ENCODE results near the gene SHISA8.
"Not testable (repeated sequence)": the region's sequence is repeated elsewhere in the genome, so short reads cannot be mapped to it uniquely, and the experiment has no call there.

SHISA8 gene

DNA sequence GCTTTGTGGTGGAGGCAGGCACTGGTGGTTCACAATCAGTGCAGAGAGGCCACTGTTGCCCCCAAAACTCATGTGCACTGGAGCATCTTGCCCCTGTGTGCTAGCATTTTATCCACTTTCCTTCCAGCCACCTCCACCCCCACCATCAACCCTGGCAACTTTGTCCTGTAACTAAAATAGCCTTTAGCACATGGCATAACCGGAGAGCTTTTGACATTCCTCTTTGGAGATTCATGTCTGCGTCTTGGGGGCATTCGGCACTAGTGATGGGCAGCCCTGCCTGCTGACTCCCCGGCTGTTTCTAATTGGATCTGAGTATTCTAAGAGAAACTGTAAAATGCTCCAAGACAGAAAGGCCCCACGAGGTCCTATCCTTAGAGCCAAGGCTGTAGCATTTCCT, 15.8 kb downstream of the SHISA8 start:
- DNase-seq (ENCODE audit: low read depth), result no peak

DNA sequence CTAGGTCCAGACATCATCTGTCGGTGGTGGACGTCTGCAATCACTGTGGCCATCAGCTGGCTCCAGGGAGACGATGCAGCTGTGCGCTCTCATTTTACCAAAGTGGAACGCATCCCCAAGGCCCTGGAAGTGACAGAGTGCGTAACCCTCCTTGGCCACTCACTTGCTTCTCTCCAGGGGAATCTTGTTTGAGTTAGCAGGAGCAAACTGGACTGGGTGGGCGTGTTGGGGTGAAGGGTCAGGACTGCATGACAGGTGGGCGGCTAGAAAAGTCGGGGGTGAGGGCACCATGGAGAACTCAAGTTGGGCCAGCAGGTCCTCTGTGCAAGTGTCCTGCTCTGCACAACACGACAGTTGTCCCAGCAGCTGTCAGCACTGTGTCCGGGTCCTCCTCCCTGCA, 16.2 kb downstream of the SHISA8 start:
- no peak for DNase-seq (ENCODE audit: low read depth)

DNA sequence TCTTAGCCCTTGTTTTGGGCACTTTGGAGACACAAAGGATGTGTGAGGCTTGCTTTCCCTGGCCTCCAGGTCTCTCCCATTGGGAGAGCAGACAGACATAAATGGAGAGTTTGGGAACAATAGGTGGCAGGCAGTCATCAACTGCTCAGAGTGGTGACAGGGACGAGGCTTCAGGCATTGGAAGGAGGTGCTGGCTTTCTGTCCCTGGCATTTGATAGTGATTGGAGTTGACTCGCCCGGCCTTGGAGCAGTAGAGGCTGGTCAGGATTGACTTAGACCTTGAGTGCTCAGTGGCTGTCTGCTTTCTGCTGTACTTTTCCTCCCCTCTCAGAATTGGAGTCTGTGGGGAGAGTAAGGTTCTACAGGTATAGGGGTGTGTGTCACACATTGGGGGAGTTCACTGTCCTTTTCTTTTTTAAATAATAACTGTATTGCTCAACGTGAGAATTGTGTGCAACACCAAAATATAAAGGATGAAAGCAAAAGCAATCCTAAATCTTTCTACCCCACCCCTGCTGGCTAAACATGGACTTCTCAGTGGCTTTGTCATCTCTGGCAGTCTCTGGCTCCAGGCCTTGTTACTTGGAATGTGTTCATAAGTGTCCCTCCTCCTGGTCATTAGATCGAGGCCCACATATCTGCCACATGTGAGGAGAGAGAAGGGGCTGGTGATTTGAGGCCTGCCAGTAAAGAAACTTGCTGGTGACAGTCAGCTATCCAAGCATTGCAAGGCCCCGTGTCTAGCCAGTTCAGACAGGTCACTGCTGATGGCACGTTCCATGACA, 21.1 kb downstream of the SHISA8 start:
- no peak for DNase-seq (ENCODE audit: low read depth)

DNA sequence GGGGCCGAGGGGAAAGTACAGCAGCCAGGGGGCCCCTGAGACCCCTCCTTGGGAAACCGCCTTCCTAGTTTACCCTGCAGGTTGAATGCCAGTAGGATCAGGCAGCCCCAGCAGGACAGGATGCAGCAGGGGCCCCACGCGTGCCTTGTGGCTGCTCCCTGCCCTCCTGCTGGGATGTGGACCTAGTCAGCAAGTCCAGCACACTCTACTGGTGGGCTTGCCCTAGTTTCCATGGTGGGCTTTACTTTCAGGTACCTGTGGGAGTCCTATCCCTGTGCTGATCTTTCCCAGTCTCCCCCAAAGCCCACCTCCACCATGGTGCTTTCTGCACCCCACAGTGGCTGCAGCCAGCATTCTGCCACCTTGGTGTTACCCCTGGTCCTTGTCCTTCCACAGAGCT, 22.2 kb downstream of the SHISA8 start:
- DNase-seq (ENCODE audit: low read depth), result no peak

DNA sequence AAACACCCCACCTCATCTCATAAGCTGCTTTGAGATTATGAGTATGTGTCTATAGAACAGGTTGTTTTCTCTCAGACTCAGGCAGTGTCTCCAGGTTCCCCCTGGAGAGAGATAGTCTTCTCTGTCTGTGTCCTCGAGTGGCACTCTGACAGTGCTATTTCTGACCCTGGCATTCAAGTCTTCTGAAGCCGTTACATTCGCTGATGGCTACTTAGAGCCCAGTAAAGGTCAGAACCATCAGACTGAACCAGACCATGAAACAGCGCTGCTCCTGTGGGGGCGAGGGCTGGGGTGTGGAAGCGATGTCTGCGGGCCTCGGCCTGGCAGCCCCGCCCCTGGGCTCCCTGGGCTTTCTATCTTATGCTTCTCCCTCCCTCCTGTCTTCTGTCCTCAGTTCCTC, 23.5 kb downstream of the SHISA8 start:
- DNase-seq (ENCODE audit: low read depth), result no peak

DNA sequence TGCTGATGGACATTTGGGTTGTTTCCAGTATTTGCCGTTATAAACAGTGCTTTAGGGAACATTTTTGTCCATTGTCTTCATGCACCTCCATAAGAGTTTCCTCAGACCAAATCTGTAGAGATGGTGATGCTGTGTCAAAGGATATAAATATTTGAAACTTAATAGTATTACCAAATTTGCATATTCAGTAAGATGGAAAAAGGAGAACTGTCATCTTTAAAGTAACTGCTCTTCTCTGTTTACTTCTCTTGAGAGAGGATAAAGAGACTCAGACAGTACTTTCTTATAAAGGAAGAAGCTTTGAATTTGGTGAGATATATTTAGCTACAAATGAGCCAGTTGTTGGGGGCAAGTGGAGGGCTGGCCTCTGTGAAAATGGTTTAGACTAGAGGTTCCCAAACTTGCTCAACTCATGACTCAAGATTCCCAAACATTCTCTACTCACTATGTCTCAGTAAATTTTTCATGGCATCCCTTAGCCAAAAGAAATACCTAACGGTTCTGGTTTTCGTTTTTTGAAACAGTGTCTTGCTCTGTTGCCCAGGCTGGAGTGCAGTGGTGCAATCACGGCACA, 26.2 kb downstream of the SHISA8 start:
- DNase-seq (ENCODE audit: low read depth), result no peak

DNA sequence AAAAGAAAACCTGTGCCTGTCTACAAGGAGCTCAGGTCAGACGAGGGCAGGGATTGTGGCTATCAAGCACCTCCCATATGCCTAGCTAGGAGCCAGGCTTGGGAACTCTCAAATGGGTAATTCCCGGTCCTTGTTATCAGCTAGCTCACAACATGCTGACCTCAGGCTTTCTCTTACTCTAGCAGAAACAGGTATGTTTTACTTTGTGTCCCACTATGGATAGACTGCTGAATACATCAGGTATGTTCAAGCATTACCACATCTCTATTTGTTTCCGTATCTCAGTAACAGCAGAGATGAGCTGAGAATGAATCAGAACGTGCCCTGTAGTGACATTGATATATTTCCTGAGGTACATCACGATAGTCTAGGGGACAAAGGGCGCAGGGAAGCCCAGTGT, 29.4 kb downstream of the SHISA8 start:
- DNase-seq (ENCODE audit: low read depth), result no peak

DNA sequence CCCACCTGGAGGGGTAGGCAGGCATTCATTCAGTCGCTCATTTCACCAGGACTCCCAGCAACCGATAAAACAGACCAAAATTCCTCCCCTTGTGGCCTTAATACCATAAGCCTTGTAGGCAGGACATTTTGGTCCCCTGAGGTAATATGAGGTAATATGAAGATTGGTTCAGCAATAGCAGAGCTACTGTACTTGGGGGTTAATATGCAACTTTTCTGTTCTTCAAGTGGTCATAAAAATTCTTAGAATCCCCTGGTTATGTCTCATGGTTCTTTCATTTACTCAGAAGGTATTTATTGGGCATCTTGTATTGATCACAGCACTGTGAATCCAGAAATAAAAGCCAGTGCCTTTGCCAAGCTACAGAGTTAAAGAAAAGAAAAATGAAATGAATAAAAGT, 29.8 kb downstream of the SHISA8 start:
- DNase-seq (ENCODE audit: low read depth), result no peak

DNA sequence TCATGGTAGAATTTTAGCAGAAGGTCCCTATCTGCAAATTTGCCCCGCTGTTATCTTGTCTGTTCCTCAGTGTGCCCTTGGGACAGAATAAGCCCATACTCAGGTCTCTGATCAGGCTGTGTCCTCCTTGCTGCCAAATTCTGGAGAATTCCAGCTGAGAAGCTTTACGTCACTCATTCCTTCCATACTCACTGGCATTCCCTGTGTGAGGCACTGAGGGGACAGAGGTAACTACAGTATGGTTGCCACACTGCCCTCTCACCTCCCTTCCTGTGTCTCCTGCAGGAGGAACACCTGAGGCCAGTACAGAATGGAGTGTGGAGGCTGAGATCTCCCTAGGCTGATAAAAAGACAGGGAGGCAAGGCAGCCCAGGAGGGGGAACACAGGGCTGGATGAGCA, 31.5 kb downstream of the SHISA8 start:
- no peak for DNase-seq (ENCODE audit: low read depth)

DNA sequence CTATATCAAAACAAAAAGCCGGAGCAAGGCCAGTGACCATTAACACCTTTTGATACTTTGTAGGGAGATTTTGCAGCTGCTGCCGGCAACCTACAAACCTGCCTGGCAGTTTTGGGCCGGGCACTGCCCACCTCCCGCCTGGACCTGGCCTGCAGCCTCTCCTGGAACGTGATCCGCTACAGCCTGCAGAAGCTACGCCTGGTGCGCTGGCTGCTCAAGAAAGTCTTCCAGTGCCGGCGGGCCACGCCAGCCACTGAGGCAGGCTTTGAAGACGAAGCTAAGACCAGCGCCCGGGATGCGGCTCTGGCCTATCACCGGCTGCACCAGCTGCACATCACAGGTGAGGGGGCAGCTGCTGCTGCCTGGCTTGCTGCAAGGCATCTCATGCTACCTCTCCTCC, 34.2 kb downstream of the SHISA8 start:
- DNase-seq (ENCODE audit: low read depth), result no peak

DNA sequence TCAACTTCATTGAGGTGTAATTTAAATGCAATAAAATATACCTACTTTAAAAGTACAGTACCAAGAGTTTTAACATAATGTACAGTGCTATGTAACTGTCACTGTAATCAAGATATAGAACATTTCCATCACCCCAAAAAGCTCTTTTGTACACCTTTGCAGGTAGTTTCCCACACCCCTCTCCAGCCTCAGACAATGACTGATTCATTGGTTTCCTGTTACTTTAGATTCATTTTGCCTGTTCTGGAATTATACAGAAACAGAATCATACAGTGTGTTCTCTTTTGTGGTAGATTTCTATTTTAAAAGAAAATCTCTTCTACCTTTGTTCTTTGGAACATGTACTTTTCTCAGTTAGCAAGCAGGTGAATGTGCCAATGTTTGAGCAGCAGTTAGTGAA, 38.2 kb downstream of the SHISA8 start:
- no peak for DNase-seq (ENCODE audit: low read depth)

DNA sequence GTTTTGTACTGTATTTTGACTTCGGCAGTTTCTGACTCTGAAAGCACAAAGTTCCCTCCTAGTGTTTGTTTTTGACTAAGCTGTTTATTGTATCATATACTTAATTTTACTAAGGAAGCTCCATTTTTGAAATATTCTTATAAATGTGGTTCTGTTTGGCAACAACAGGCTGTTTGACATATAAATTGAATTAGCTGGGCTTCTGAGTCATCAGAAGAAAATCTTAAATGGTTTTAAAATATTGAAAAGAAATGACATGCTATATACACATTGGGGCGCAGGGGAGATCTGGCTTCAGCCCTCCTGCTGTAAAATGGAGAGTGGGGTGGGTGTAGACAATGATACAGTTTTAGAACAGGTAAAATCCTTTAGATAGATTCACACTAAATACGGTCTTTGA, 38.6 kb downstream of the SHISA8 start:
- DNase-seq (ENCODE audit: low read depth), result no peak

DNA sequence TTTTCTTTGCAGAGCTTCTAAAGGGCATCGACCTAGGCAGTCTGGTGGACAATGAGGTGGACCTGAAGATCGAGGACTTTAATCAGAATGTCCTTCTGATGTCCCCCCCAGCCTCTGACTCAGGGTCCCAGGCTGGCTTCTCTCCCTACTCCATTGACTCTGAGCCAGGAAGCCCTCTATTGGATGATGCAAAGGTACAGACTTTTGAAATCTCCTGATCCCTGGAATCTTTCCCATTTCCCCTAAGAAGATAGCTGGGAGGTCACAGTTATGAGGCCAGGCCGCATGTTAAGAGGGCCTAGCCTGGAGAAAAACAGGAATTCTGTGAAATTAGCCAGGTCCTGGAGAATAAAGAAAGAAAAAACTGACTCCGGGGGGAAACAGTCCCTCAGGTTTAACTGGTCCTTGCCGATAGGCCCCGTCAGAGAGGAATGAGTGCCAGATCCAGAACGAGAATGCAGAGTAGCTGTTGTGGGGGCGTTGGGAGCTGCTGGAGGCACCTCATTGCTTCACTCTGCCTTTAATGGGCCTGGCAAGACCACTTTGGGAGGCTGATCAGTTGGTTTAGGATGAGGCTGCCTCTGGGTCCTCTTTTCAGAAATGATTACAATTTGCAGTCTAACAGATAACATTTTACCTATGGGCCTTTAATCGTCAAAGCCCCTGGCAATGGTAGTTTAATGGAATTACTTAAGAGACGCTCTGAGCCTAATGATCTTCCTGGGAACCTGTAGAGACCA, 39.2 kb downstream of the SHISA8 start:
- DNase-seq (ENCODE audit: low read depth), result no peak

DNA sequence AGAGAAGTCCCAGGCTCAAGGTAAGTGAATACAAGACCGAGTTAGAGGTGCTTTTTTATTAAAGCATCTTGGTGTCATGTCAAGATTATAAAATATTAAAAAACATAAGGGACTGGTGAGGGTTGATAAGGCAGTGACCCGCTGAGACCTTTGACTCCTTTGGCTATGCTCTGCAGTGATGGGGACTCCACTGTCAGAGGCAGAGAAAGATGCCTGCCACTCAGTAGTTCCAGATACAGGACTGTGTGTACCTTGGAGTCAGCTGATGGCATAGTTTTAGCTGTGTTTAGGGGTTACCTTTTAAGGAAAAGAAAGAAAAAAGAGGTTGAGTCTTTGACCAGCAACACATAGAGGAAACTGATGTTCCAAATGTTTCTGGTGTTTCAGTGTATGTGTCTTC, 40.8 kb downstream of the SHISA8 start:
- no peak for DNase-seq (ENCODE audit: low read depth)

DNA sequence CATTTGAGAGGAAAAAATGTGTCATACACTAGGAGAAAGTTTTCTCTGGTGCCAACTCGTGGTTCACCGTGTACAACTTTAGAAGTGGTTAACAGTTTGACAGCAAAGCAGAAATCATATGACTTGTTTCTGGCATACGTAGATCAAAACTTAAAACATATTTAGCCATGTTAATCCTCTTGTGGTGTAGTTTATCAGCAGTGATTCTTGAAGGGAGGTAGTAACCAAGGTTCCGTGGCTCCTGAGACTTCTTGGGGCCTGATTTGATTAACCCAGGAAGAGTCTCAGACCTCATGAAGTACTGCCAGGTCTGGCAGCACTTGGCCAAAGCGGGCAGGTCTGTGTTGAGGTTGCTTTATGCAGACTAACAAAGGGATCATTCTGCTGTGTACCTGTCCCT, 41.5 kb downstream of the SHISA8 start:
- peak; percentile 37 for DNase-seq (ENCODE audit: low read depth)

DNA sequence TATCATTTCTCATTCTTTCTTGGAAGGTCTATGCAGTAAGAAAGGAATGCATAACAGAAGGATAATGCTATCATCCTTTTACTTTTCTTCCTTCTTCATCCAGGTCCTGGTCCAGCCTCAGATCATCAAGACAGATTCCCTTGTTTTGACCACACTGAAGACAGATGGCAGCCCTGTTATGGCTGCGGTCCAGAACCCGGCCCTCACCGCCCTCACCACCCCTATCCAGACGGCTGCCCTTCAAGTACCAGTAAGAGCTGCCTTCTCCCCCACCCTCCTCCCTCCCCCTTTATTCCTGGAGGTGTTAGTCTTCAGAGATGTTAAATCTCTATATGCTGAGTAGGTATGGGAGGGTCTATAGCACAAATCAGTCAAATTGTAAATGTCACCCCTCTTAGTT, 44.1 kb downstream of the SHISA8 start:
- no peak for DNase-seq (ENCODE audit: low read depth)

DNA sequence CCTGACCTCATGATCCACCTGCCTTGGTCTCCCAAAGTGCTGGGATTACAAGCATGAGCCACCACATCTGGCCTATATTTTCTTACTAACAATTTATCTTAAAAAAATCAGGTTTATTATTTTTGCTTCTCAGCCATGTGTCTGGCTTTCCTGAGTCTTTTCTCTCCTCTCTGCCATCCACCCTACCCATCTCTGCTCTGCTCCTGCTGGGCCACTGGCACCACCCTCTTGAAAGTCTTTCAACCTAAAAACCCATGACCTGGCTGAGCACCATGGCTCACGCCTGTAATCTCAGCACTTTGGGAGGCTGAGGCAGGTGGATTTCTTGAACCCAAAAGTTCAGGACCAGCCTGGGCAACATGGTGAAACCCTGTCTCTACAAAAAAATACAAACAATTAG, 44.8 kb downstream of the SHISA8 start:
- not testable (repeated sequence) for DNase-seq (ENCODE audit: low read depth)

DNA sequence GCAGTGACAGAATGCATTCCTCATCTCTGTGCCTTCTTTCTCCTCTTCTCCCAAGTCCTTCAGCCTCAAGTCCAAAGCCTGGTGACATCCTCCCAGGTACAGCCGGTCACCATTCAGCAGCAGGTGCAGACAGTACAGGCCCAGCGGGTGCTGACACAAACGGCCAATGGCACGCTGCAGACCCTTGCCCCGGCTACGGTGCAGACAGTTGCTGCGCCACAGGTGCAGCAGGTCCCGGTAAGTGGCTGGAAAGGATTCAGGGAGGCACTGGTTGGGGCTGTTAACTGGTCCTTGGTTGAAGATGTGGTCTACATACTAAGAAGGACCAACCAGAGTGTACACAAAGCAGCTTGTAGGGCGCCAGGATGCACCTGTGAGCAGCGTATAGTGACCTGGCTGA, 46.3 kb downstream of the SHISA8 start:
- DNase-seq (ENCODE audit: low read depth), result no peak

DNA sequence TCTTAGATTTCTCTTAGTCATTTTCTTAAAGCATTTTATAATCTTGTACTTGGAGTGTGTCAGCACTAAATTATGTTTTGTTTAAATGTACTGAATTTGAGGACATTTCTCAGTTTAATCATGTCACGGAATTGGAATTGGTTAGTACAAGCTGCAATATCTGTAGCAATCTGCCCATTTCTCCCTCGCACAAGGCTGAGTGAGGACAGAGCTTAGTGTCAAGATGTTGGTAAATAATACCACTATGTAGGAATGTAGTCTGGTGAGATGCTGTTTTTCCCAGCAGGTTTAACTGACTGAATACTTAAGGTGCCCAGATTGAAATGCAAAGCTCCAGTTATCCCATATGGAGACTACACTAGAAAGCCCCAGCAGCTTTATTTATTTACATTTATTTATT, 51.4 kb downstream of the SHISA8 start:
- DNase-seq (ENCODE audit: low read depth), result no peak

DNA sequence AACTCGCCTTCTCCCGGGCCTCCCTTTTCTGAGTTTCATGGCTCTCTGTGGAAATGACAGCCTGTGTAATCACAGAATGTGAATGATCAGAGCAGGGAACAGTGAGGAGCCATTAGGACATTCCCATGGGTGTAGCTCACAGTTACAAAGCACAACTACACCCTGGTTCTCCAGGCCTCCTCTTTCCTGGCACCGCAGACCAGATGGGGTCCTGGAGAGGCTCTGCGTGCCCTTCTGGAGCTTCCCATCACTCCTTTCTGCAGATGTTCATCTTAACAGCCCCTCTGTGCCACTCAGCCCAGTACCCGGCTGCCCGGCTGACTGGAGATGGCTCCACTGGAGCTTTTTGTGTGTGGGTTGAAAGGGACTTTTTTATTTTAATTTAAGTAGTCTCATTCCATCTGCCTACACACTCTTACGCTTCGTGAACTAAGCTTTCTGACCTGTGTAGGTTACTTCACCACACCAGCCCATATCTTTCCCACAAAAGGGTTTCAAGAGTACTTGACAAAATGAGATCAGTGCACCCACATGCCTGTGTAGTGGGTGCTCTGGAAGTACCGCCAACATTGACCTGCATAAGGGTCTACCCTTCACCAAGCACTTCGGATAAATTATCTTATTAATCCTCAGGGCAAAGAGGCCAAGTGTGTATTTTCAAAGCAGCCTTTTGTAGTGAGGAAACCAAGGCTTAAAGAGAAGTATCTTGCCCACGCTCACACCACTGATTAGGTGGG, 52.2 kb downstream of the SHISA8 start:
- no peak for DNase-seq (ENCODE audit: low read depth)

DNA sequence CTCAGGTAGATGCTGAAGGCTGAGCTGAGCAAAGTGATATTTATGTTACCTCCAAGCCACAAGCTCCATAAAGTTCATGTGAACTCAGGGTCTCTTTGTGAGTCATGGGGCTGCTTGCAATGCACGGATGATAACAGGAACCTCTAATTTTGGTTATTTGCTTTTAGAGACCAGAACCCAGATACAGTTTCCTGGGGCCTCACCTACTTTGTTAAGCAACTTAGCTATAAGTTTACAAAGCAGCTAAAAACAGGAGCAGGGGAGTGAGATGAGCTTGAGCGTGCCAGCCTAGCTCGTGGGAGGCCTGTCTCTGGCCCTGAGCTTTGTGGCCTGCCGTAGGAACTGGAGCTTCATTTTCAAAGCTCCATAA, 52.7 kb downstream of the SHISA8 start:
- DNase-seq (ENCODE audit: low read depth), result peak; percentile 10

Data from T follicular helper cell (primary cell).